GM19043 (cell line): ENCODE results near the gene ADGRE2.
"Not testable (repeated sequence)": the region's sequence is repeated elsewhere in the genome, so short reads cannot be mapped to it uniquely, and the experiment has no call there.

Source experiments
- ATAC-seq: cut with Tn5 transposase; IDR thresholded peaks from one replicate; pipeline ENCODE4 v1.9.1; 2021; ENCODE audit warnings: low read depth; ENCODE audit not compliant: unreplicated experiment

The ADGRE2 gene

GRCh38 chr19:14780622-14781225 lies 2.4 kb upstream of the ADGRE2 start:
- not testable (repeated sequence) for ATAC-seq

GRCh38 chr19:14779151-14779550 lies 791 bp upstream of the ADGRE2 start:
- ATAC-seq: no peak

- not testable (repeated sequence) for ATAC-seq
Observed at GRCh38 chr19:14777645-14778044, 715 bp downstream of the ADGRE2 start.

- no peak for ATAC-seq
Observed at GRCh38 chr19:14775869-14776586, 2.3 kb downstream of the ADGRE2 start.

- not testable (repeated sequence) for ATAC-seq
Observed at GRCh38 chr19:14775326-14775725, 3.0 kb downstream of the ADGRE2 start.

- no peak for ATAC-seq
Observed at GRCh38 chr19:14774373-14774772, 4.0 kb downstream of the ADGRE2 start.

- ATAC-seq: not testable (repeated sequence)
Observed at GRCh38 chr19:14773722-14774121, 4.6 kb downstream of the ADGRE2 start.

- no peak for ATAC-seq
Observed at GRCh38 chr19:14772995-14773394, 5.4 kb downstream of the ADGRE2 start.

- ATAC-seq: no peak
Observed at GRCh38 chr19:14772467-14772866, 5.9 kb downstream of the ADGRE2 start.

GRCh38 chr19:14770944-14771839 lies 7.2 kb downstream of the ADGRE2 start:
- ATAC-seq: no peak

GRCh38 chr19:14770136-14770535 lies 8.2 kb downstream of the ADGRE2 start:
- ATAC-seq: no peak

GRCh38 chr19:14769201-14769600 lies 9.2 kb downstream of the ADGRE2 start:
- no peak for ATAC-seq

- no peak for ATAC-seq
Observed at GRCh38 chr19:14768001-14768400, 10.4 kb downstream of the ADGRE2 start.

- no peak for ATAC-seq
Observed at GRCh38 chr19:14767466-14767971, 10.8 kb downstream of the ADGRE2 start.

GRCh38 chr19:14765841-14766240 lies 12.5 kb downstream of the ADGRE2 start:
- not testable (repeated sequence) for ATAC-seq

GRCh38 chr19:14765403-14765802 lies 13.0 kb downstream of the ADGRE2 start:
- ATAC-seq: not testable (repeated sequence)

GRCh38 chr19:14764401-14764800 lies 14.0 kb downstream of the ADGRE2 start:
- no peak for ATAC-seq

- ATAC-seq: no peak
Observed at GRCh38 chr19:14763497-14764145, 14.7 kb downstream of the ADGRE2 start.

- ATAC-seq: no peak
Observed at GRCh38 chr19:14762111-14762510, 16.2 kb downstream of the ADGRE2 start.

GRCh38 chr19:14761607-14762006 lies 16.8 kb downstream of the ADGRE2 start:
- no peak for ATAC-seq

- no peak for ATAC-seq
Observed at GRCh38 chr19:14758816-14759215, 19.5 kb downstream of the ADGRE2 start.
